Naive thymus-derived CD8-positive, alpha-beta T cell (primary cell): ENCODE data around the gene CLEC20A. TPM values are rescaled to one million over a fixed set of nuclear protein-coding genes. Genes with fewer than 3 reads are reported as not detected.

Source experiments
- ATAC-seq, 2 donors: fragments of 150-1000 bp; cut with Tn5 transposase in 1 of 2; sonication (Bioruptor Pico), chemical (Tn5 transposase) in 1 of 2; 1 replicate in 1 of 2; 2 replicates in 1 of 2; pipeline ENCODE4 v1.10.0; 2021; ENCODE audit warnings: mild to moderate bottlenecking in 2 of 2, moderate library complexity in 2 of 2
- POLR2A ChIA-PET: fragments of 350-600 bp; sonication (Branson Sonifier 250); formaldehyde crosslinking; loops from one replicate; lab custom pipeline; 2021; ENCODE audit warnings: antibody characterized with exemption; lab: Charles Lee
- DNase-seq, 10 donors: peaks; one replicate each; pipeline versions ENCODE4 v3.0.0 to v3.0.0-alpha.2; 2020 to 2022
- H3K27ac Mint-ChIP-seq, 10 donors: one replicate each; pipeline ENCODE4 v1.8.0; 2020 to 2022; ENCODE audit warnings: mild to moderate bottlenecking in 10 of 10, mixed read lengths in 10 of 10, moderate library complexity in 4 of 10, inconsistent platforms in 1 of 10
- H3K27me3 Mint-ChIP-seq, 5 donors: one replicate each; pipeline ENCODE4 v1.8.0; 2021 to 2022; ENCODE audit warnings: mixed read lengths in 5 of 5
- H3K36me3 Mint-ChIP-seq, 3 donors: one replicate each; pipeline ENCODE4 v1.8.0; 2020 to 2022; ENCODE audit warnings: mixed read lengths in 3 of 3, mild to moderate bottlenecking in 2 of 3, inconsistent platforms in 1 of 3
- H3K4me1 Mint-ChIP-seq, 4 donors: one replicate each; pipeline ENCODE4 v1.8.0; 2021 to 2022; ENCODE audit warnings: mixed read lengths in 4 of 4
- H3K4me3 Mint-ChIP-seq, 10 donors: one replicate each; pipeline ENCODE4 v1.8.0; 2020 to 2022; ENCODE audit warnings: mild to moderate bottlenecking in 10 of 10, mixed read lengths in 10 of 10, moderate library complexity in 6 of 10, inconsistent platforms in 1 of 10
- H3K9me3 Mint-ChIP-seq, 9 donors: one replicate each; pipeline ENCODE4 v1.8.0; 2020 to 2022; ENCODE audit warnings: mixed read lengths in 9 of 9, mild to moderate bottlenecking in 3 of 9, inconsistent platforms in 1 of 9, moderate library complexity in 1 of 9
- polyA plus RNA-seq, 3 donors: library from polyadenylated mRNA; unstranded; fragments of 300-500 nt; fragmentation: Illumina TruSeq; gene quantifications; one replicate each; pipeline ENCODE4 v1.2.3, GENCODE V29; 2021
- total RNA-seq, 8 experiments: library from RNA in 2 of 8; stranded (reverse) in 2 of 8; gene quantifications; one replicate each; pipeline ENCODE4 v1.2.3 and lab custom pipeline; 2021 to 2026

Gene CLEC20A
- total and polyA plus RNA-seq, 5 experiments from 2014 or later, result 0.47 TPM; not detected in 4

DNA sequence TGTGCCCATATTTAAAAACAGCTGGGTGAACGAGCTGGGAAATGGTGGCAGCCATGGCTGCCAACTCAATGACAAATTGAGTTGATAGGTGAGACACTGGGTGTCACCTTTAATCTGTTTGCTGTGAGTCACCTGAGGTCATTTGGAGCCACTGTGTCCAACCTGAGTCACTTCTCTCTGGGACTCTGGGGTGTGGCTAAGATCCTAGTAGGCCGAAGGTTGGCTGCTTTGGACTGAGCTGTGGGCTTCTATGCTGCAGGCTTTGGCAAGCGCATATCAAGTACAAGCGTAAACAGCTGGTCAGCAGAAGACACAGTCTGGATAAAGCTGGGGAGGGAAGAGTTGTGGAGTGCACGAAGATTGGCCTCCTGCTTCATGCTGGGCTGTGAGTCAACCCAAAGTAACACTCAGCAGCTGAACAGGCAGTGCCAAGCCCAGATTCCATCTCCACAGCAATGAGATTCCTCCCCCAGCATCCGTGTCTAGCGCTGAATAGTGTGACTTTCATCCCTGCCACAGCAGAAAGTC, 40.1 kb upstream of the CLEC20A start:
- H3K27ac Mint-ChIP-seq, result no peak overlapping the region
- peaks cover 0 to 4% (median 1%) of the 10 kb centered on the region in 5 donors for H3K27me3 Mint-ChIP-seq
- no peak overlapping the region for H3K4me3 Mint-ChIP-seq
- peaks cover 3 to 13% (median 7%) of the 10 kb centered on the region in 4 donors for H3K4me1 Mint-ChIP-seq
- DNase-seq (no peak), ATAC-seq (no peak)
- no peaks in the 10 kb centered on the region for H3K9me3 Mint-ChIP-seq
- H3K36me3 Mint-ChIP-seq, result no peaks in the 10 kb centered on the region
- POLR2A ChIA-PET, result no interaction called here

DNA sequence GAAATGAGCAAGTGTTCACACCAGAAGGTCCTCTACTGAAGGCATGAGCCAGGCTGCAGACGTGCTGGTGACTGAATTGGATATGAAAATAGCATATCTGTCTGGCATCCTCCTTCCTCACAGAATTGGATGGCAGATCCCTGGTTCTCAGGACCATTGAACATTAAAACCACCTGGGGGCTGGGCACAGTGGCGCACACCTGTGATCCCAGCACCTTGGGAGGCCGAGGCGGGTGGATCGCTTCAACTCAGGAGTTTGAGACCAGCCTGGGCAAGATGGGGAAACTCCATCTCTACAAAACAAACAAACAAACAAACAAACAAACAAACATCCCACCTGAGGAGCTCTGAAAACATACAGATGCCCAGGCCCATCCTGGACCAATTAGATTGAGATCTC, 39.6 kb upstream of the CLEC20A start:
- POLR2A ChIA-PET, result no interaction called here
- no peaks in the 10 kb centered on the region for H3K36me3 Mint-ChIP-seq
- H3K9me3 Mint-ChIP-seq, result no peaks in the 10 kb centered on the region

DNA sequence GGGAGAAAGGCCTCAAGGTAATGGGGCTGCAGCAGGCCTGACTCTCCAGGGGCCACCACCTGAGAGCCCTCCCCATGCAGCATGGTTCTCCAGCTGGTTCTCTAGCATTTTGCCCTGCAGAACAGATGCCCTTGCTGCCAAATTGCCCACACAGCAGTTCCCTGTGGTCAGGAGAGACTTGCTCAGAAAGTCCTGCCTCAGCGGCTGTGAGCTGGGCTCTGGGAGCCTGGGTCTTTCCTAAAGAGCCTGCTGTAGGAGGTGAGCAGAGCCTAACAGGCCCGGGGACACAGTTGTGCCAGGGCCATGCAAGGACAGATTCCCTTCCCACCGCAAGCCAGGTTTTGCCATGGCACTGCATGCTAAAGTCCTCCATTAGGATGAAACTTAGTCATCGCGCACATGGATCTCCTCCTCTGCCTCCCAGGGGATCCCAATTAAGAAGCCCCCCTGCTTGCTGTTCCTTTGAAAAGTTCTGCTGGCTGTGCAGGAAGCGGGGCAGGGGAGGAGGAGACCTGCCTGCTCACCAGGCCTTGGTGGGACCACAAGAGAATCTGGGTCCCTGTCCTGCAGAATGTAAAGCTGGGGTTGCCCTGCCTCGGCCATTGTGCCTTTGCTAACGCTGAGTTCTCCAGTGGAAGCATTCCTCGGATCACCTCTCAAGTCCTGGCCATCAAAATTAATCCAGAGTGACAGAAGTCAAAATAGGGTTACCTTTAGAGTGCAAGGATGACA, 37.5 kb upstream of the CLEC20A start:
- POLR2A ChIA-PET, result no interaction called here
- DNase-seq, result no peak
- no peaks in the 10 kb centered on the region for H3K36me3 Mint-ChIP-seq
- H3K27ac Mint-ChIP-seq, result no peak overlapping the region
- peaks cover 0 to 6% (median 3%) of the 10 kb centered on the region in 4 donors for H3K4me1 Mint-ChIP-seq
- no peak for ATAC-seq
- H3K9me3 Mint-ChIP-seq, result no peaks in the 10 kb centered on the region
- peaks cover 0 to 4% (median 1%) of the 10 kb centered on the region in 5 donors for H3K27me3 Mint-ChIP-seq
- H3K4me3 Mint-ChIP-seq, result no peak overlapping the region

More for the DNA sequence above, 39.6 kb upstream of the CLEC20A start:
- H3K27me3 Mint-ChIP-seq, result peaks cover 0 to 4% (median 1%) of the 10 kb centered on the region in 5 donors
- no peak overlapping the region for H3K4me3 Mint-ChIP-seq
- H3K27ac Mint-ChIP-seq, result no peak overlapping the region
- DNase-seq, result no peak
- peaks cover 3 to 9% (median 4%) of the 10 kb centered on the region in 4 donors for H3K4me1 Mint-ChIP-seq
- ATAC-seq, result no peak

DNA sequence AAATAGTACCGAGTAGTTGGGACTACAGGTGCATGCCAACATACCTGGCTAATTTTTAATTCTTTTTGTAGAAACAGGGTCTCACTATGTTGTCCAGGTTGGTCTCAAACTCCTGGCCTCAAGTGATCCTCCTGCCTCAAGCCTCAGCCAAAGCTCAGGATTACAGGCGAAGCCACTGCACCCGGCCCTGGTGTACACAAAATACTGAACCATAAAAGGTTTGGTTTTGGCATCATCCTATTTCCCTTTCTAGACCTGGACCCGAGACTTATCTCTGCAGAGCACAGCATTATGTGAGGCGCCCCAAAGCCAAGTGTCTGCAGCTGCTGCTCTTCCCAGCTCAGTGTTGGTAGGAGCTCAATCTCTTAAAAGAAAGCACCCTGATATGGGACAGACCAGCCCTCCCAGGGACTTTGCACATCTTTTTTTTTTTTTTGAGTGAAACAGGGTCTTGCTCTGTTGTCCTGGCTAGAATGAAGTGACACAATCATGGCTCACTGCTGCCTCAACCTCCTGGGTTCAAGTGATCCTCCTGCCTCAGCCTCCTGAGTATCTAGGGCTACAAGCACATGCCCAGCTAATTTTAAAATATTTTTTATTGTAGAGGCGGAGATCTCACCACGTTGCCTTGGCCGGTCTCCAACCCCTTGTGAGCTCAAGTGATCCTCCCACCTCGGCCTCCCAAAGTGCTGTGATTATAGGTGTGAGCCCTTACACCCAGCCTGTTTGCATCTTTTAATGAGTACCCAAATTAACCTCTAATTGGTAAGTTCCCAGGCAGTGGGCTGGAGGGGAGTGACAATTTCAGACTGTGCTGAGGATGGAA, 36.6 kb upstream of the CLEC20A start:
- DNase-seq (no peak), ATAC-seq (no peak)
- no peak overlapping the region for H3K27ac Mint-ChIP-seq
- H3K9me3 Mint-ChIP-seq, result no peaks in the 10 kb centered on the region
- H3K4me3 Mint-ChIP-seq, result peak overlapping the region in 1 of 10 donors; percentile 14
- peaks cover 0 to 4% (median 1%) of the 10 kb centered on the region in 5 donors for H3K27me3 Mint-ChIP-seq
- peaks cover 0 to 6% (median 3%) of the 10 kb centered on the region in 4 donors for H3K4me1 Mint-ChIP-seq
- no peaks in the 10 kb centered on the region for H3K36me3 Mint-ChIP-seq
- POLR2A ChIA-PET, result no interaction called here

DNA sequence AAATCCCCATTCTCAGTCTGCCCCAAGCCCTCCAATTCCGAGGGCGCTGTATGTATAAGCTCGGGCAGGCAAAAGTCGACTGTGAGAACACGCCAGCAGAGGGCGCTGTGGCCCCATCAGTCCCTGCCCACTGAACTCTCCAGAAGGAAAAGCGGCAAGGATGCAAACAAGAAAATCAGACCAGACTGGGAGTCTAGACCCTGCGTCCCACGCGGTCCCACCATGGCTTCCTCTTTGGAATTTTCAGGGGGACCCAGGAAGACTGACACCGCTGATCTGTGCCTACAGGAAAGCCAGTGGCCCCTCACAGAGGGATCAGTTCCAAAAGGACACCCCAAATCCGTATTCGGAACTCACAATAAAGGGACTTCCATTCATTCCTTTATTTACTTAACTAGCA, 35.6 kb upstream of the CLEC20A start:
- peak; percentile 48 to 79 (median 68) for DNase-seq
- no peaks in the 10 kb centered on the region for H3K9me3 Mint-ChIP-seq
- peak overlapping the region in 3 of 10 donors; percentile 24 to 62 (median 26) for H3K27ac Mint-ChIP-seq
- peaks cover 0 to 6% (median 3%) of the 10 kb centered on the region in 4 donors for H3K4me1 Mint-ChIP-seq
- POLR2A ChIA-PET, result no interaction called here
- peaks cover 0 to 8% (median 1%) of the 10 kb centered on the region in 5 donors for H3K27me3 Mint-ChIP-seq
- H3K36me3 Mint-ChIP-seq, result no peaks in the 10 kb centered on the region
- ATAC-seq, result peak; percentile 85 to 93
- H3K4me3 Mint-ChIP-seq, result no peak overlapping the region

DNA sequence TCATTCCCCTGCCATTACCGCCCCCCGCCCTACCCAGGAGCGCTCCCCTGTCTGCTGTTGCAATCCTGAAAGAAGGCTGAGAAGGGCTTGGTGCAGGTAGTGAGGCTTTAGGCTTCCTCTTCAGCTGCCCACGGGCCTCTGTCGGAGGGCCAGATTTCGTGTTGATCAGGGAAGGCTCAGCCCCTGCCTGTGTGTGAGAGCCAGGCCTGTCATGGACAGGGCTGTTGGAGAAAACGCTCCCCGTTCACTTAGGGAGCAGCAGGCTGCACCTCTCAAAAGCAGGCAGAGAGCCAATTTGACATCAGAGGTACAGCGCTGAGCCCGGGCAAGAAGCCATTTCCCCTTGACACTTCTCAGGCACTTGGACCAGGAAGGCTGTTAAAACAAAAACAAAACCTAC, 35.1 kb upstream of the CLEC20A start:
- no peaks in the 10 kb centered on the region for H3K9me3 Mint-ChIP-seq
- DNase-seq (no peak), ATAC-seq (peak in 1 of 2 donors; percentile 29)
- POLR2A ChIA-PET, result no interaction called here
- H3K27ac Mint-ChIP-seq, result peak overlapping the region in 2 of 10 donors; percentile 24 to 26
- H3K4me1 Mint-ChIP-seq, result peaks cover 0 to 6% (median 3%) of the 10 kb centered on the region in 4 donors
- peaks cover 0 to 9% (median 1%) of the 10 kb centered on the region in 5 donors for H3K27me3 Mint-ChIP-seq
- no peaks in the 10 kb centered on the region for H3K36me3 Mint-ChIP-seq
- H3K4me3 Mint-ChIP-seq, result no peak overlapping the region

DNA sequence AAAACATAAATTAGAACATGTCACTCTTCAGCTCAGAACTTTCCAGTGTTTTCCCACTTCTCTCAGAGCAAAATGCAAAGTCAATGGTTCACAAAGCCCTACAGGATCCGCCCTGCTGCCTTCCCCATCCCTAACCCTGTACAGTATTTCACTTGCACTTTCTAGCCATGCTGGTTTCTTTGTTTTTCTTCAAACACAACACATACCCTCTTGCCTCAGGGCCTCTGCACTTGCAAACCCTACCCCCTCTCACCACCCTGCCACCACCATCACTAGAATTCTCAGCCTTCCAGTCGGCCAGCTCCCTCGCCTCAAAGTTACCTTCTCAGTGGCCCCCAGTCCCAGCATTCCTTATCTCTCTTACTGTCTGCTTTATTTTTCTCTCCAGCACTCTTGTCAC, 33.7 kb upstream of the CLEC20A start:
- ATAC-seq, result no peak
- H3K27ac Mint-ChIP-seq, result peak overlapping the region in 1 of 10 donors; percentile 48
- POLR2A ChIA-PET, result no interaction called here

DNA sequence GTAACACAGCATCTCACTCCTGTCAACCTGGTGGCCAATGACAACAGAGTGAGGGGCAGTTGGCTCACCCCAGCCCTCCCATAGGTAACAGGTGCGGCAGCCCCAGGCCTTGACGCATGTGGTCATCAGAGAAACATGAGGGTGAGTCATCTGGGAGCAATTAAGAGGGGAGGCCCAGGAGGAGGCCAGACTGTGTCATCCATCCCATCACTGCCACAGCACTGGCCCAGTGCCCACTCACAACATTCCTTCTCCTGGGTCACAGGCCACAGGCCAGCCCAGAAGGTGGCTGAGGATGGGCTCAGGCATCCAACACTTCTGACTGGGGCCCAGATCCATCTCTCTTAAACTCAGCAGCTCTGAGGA, 33.3 kb upstream of the CLEC20A start:
- Mint-ChIP-seq H3K27me3 (peaks cover 0 to 9% (median 1%) of the 10 kb centered on the region in 5 donors), H3K4me3 (no peak overlapping the region), H3K4me1 (peaks cover 0 to 6% (median 3%) of the 10 kb centered on the region in 4 donors), H3K9me3 (no peaks in the 10 kb centered on the region), H3K27ac (no peak overlapping the region), H3K36me3 (no peaks in the 10 kb centered on the region)
- no peak for ATAC-seq
- POLR2A ChIA-PET, result no interaction called here
- DNase-seq, result no peak

More for the DNA sequence above, 33.7 kb upstream of the CLEC20A start:
- Mint-ChIP-seq H3K4me3 (no peak overlapping the region), H3K9me3 (no peaks in the 10 kb centered on the region), H3K36me3 (no peaks in the 10 kb centered on the region), H3K4me1 (peaks cover 0 to 6% (median 3%) of the 10 kb centered on the region in 4 donors), H3K27me3 (peaks cover 0 to 9% (median 1%) of the 10 kb centered on the region in 5 donors)
- no peak for DNase-seq

DNA sequence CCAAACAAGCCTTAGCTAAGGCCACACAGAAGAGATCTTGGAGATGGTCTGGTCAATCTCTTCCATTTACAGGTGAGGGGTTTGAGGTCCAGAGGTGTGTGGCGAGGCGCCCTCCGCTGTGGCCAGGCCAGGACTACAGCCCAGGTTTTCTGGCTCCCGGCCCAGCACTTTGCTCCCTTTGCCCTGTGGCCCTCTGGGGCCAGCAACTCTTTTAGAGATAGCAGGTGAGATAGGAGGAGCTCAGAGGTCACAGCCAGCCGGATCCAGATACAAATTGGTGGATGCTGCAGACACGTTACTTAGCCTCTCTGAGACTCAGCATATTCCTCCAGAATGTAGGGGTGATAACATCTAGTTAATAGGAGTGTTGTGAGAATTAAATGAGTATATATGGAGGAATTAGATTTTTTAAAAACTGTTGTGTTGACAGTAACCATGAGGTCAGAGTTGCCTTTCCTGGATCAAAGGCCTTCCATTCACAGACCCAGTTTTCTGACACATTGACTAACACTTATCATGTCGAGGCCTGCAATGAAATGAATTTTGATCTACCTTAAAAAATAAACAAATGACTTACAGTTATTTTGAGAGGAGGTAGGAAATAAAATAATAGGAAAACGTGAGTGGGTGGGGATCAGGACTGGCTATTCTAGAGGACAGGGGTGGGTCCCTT, 32.7 kb upstream of the CLEC20A start:
- Mint-ChIP-seq H3K27ac (no peak overlapping the region), H3K4me1 (peaks cover 0 to 6% (median 3%) of the 10 kb centered on the region in 4 donors), H3K27me3 (peaks cover 0 to 9% (median 1%) of the 10 kb centered on the region in 5 donors), H3K36me3 (no peaks in the 10 kb centered on the region), H3K4me3 (no peak overlapping the region), H3K9me3 (peaks cover 0 to 4% (median 0%) of the 10 kb centered on the region in 9 donors)
- ATAC-seq (no peak), DNase-seq (no peak)
- POLR2A ChIA-PET, result no interaction called here

DNA sequence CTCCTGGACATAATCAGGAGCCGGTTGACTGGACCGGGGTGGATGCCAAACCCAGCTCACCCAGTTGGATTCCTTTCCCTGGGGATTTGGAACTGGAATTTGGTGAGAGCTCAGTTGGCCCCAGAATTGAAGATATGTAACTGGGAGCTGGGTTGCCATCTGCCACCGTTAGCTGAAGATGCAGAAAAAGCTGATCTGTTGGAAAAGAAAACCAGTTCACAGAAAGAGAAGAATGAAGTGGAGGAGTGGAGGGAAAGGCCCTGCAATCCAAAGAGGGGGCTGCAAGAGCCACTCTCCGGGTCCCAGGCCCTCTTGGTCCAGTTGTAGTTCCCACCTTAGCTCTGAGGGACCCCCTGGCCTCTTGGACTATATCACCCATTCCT, 32.2 kb upstream of the CLEC20A start:
- no peak overlapping the region for H3K27ac Mint-ChIP-seq
- no peak for DNase-seq
- H3K36me3 Mint-ChIP-seq, result no peaks in the 10 kb centered on the region
- H3K4me3 Mint-ChIP-seq, result no peak overlapping the region
- no peak for ATAC-seq
- peaks cover 0 to 6% (median 3%) of the 10 kb centered on the region in 4 donors for H3K4me1 Mint-ChIP-seq
- H3K27me3 Mint-ChIP-seq, result peaks cover 0 to 9% (median 1%) of the 10 kb centered on the region in 5 donors
- POLR2A ChIA-PET, result no interaction called here
- peaks cover 0 to 4% (median 0%) of the 10 kb centered on the region in 9 donors for H3K9me3 Mint-ChIP-seq

DNA sequence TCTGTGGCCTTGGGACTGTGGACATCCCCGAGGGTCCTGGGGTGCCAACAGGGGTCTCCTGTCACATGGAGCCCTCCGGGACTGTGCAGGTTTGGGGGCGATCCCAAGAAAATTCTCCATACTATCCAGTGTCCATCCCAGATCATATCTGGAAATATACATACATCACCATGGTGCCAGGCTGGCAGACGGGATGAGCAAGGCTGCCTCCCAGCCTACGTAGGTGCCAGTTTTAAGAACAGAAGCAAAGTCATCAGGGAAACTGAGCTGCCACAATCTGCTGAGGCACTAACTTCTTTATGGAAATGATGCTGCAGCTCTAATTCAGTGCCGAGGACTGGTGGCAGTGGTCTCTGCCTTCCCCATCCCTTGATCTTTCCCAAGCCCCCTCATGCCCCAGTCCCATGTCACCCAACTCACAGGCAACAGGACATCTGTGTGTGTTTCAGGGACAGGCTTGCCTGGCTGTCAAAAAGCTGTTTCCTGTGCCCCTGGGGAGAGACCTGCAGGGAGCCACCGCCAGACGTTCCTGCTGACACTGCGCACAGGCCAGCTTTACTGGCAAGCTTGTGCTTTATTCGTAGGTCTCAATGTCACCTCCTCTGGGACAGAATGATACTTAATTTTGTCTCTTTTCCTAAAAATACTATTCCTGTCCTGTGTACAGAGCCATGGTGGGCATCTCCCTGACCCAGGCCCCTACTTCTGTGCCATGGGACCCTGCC, 31.6 kb upstream of the CLEC20A start:
- Mint-ChIP-seq H3K4me1 (peaks cover 0 to 6% (median 3%) of the 10 kb centered on the region in 4 donors), H3K9me3 (peaks cover 0 to 4% (median 0%) of the 10 kb centered on the region in 9 donors), H3K27ac (no peak overlapping the region), H3K4me3 (no peak overlapping the region), H3K36me3 (no peaks in the 10 kb centered on the region), H3K27me3 (peaks cover 0 to 9% (median 1%) of the 10 kb centered on the region in 5 donors)
- POLR2A ChIA-PET, result interaction anchor here (0.5 kb wide), 1 partner anchor 1084 kb away, joined by 3 read pairs; no protein-coding TSS in a partner anchor
- ATAC-seq, result no peak
- DNase-seq, result no peak

DNA sequence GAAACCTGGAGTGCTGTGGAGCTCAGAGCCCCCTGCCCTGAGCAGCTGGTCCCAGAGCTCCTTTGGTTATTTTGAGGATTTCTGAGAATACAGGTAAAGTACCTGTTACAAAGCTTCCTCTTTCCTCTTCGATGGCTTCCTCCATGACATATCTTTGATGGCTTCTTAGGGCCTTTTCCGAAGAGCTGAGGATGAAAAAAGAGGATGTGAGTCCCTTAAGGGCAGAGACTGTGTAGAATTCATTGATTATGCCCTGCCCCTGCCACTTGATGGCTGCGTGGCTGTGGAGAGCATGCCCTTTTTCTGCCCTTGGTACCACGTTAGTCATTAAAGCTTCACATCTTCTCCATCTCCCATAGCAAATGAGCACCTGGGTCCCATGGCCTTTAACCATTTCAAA, 30.4 kb upstream of the CLEC20A start:
- peaks cover 0 to under 1% (median under 1%) of the 10 kb centered on the region in 4 donors for H3K4me1 Mint-ChIP-seq
- ATAC-seq (no peak), DNase-seq (no peak)
- no peak overlapping the region for H3K4me3 Mint-ChIP-seq
- H3K36me3 Mint-ChIP-seq, result no peaks in the 10 kb centered on the region
- H3K27ac Mint-ChIP-seq, result no peak overlapping the region
- POLR2A ChIA-PET, result no interaction called here
- H3K9me3 Mint-ChIP-seq, result peaks cover 0 to 4% (median 0%) of the 10 kb centered on the region in 9 donors
- peaks cover 0 to 5% (median 0%) of the 10 kb centered on the region in 5 donors for H3K27me3 Mint-ChIP-seq
